Gastrocnemius medialis (tissue), 4 donors: ENCODE measurements around the gene KAZN. TPM values are rescaled to one million over a fixed set of nuclear protein-coding genes. Genes with fewer than 3 reads are reported as not detected.

Source experiments
- ATAC-seq, 2 donors: fragments of 150-250 bp; one replicate each; pipeline ENCODE4 v1.9.1; 2016
- DNase-seq, 2 donors: peaks; one replicate each; pipeline ENCODE4 v3.0.0-alpha.2; 2019
- H3K27ac ChIP-seq, 4 donors: fragments of 200-600 bp; sonication (generic); 1 replicate in 1 of 4; 2 replicates in 3 of 4; pipeline ENCODE4 v1.5.1; 2016 to 2018; ENCODE audit warnings: mild to moderate bottlenecking in 2 of 4, moderate library complexity in 1 of 4
- H3K27me3 ChIP-seq, 3 donors: fragments of 200-600 bp; sonication (generic) in 2 of 3; 1 replicate in 1 of 3; 2 replicates in 2 of 3; pipeline versions ENCODE4 v1.5.1 to v1.6.0; 2016 to 2019; ENCODE audit warnings: mild to moderate bottlenecking in 1 of 3, moderate library complexity in 1 of 3
- H3K36me3 ChIP-seq, 2 donors: fragments of 200-600 bp; sonication (generic) in 1 of 2; one replicate each; pipeline ENCODE4 v1.5.1; 2017 to 2018
- H3K4me1 ChIP-seq, 2 donors: fragments of 200-600 bp; sonication (generic) in 1 of 2; one replicate each; pipeline ENCODE4 v1.5.1; 2016 to 2017; ENCODE audit warnings: mild to moderate bottlenecking in 2 of 2
- H3K4me3 ChIP-seq, 4 donors: fragments of 200-600 bp; sonication (generic) in 3 of 4; 1 replicate in 1 of 4; 2 replicates in 3 of 4; pipeline ENCODE4 v1.5.1; 2016 to 2019; ENCODE audit warnings: mild to moderate bottlenecking in 2 of 4
- H3K9me3 ChIP-seq, 3 donors: fragments of 200-600 bp; sonication (generic) in 2 of 3; 1 replicate in 1 of 3; 2 replicates in 2 of 3; pipeline ENCODE4 v1.5.1; 2016 to 2019
- CTCF ChIP-seq, 5 experiments: fragments of 450-650 bp in 3 of 5; fragments of 200-600 bp in 2 of 5; sonication (generic) in 2 of 5; IDR thresholded peaks in 4 of 5; conservative IDR thresholded peaks in 1 of 5; 1 replicate in 4 of 5; 2 replicates in 1 of 5; pipeline ENCODE4 v1.5.1; 2016 to 2019; ENCODE audit warnings: antibody characterized with exemption in 5 of 5, mild to moderate bottlenecking in 3 of 5, moderate library complexity in 3 of 5
- POLR2A ChIP-seq, 2 donors: fragments of 450-650 bp; IDR thresholded peaks; one replicate each; pipeline ENCODE4 v1.6.1; 2017; ENCODE audit warnings: antibody characterized with exemption in 2 of 2, mild to moderate bottlenecking in 2 of 2, moderate library complexity in 2 of 2
- in situ Hi-C, 4 donors: fragments of 200-750 bp; cut with MboI; loops; one replicate each; pipeline versions ENCODE4 v1.15.0 to v1.8.0; 2017; ENCODE audit warnings: low sequenced_read_pairs in 4 of 4
- intact Hi-C: fragments of 100-400 bp; cut with DNase I; formaldehyde crosslinking; loops from one replicate; pipeline ENCODE4 v1.15.1; 2023; ENCODE audit warnings: low total_unique reads
- total RNA-seq, 4 donors: library from RNA; depleted of rRNA; stranded (reverse); fragments of >200 nt; gene quantifications; one replicate each; pipeline versions ENCODE4 v1.1.0 to v1.2.3, GENCODE V29; 2016

Gene KAZN
- total RNA-seq, 4 donors from 2014 or later: 0.05 to 2.2 (median 1.00) TPM

- ATAC-seq: no peak
- no peak for TF ChIP-seq CTCF (IDR thresholded peaks at IDR 0.05 in 4 of 5, conservative IDR thresholded peaks at IDR 0.05 in 1 of 5)
- in situ Hi-C loops: loop anchor here in 1 of 4 donors (25.0 kb wide), 1 partner anchor 289 kb away; the partner anchor contains the start of gene CTRC
- Histone ChIP-seq H3K9me3 (no peaks in the 10 kb centered on the region), H3K36me3 (no peaks in the 10 kb centered on the region), H3K4me1 (peaks cover 0 to 10% of the 10 kb centered on the region in 2 donors), H3K27me3 (peaks cover 2 to 19% (median 16%) of the 10 kb centered on the region in 3 donors), H3K27ac (no peak overlapping the region), H3K4me3 (no peak overlapping the region)
- no peak for DNase-seq
- intact Hi-C loops: no loop called here
Observed at GRCh38 chr1:15148475-15148874, 550.0 kb downstream of the KAZN start.

GRCh38 chr1:15148941-15149340, 550.5 kb downstream of the KAZN start:
- Histone ChIP-seq H3K4me1 (peaks cover 0 to 10% of the 10 kb centered on the region in 2 donors), H3K9me3 (no peaks in the 10 kb centered on the region), H3K36me3 (no peaks in the 10 kb centered on the region), H3K27me3 (peaks cover 4 to 22% (median 17%) of the 10 kb centered on the region in 3 donors), H3K4me3 (no peak overlapping the region), H3K27ac (no peak overlapping the region)
- no peak for DNase-seq
- TF ChIP-seq POLR2A (IDR thresholded peaks at IDR 0.05) (no peak), CTCF (IDR thresholded peaks at IDR 0.05 in 4 of 5, conservative IDR thresholded peaks at IDR 0.05 in 1 of 5) (no peak)
- intact Hi-C loops: no loop called here
- in situ Hi-C loops: loop anchor here in 1 of 4 donors (25.0 kb wide), 1 partner anchor 288 kb away; the partner anchor contains the start of gene CTRC
- ATAC-seq: no peak

GRCh38 chr1:15150376-15150775, 551.9 kb downstream of the KAZN start:
- in situ Hi-C loops (loop anchor here in 2 of 4 donors (5.0 to 10.0 kb wide), 2 partner anchors 122 to 124 kb away; no protein-coding TSS in a partner anchor), intact Hi-C loops (loop anchor here (10.0 kb wide), 1 partner anchor 154 kb away; no protein-coding TSS in a partner anchor)
- ATAC-seq: no peak
- no peak for DNase-seq
- Histone ChIP-seq H3K9me3 (no peaks in the 10 kb centered on the region), H3K27ac (no peak overlapping the region), H3K27me3 (peaks cover 7 to 29% (median 22%) of the 10 kb centered on the region in 3 donors), H3K4me3 (no peak overlapping the region), H3K4me1 (peaks cover 0 to 14% of the 10 kb centered on the region in 2 donors), H3K36me3 (no peaks in the 10 kb centered on the region)
- TF ChIP-seq POLR2A (IDR thresholded peaks at IDR 0.05) (no peak), CTCF (IDR thresholded peaks at IDR 0.05 in 4 of 5, conservative IDR thresholded peaks at IDR 0.05 in 1 of 5) (no peak)

GRCh38 chr1:15151377-15151806, 552.9 kb downstream of the KAZN start:
- H3K27ac ChIP-seq: no peak overlapping the region
- DNase-seq: no peak
- peaks cover 0 to 14% of the 10 kb centered on the region in 2 donors for H3K4me1 ChIP-seq
- no peaks in the 10 kb centered on the region for H3K36me3 ChIP-seq
- no peaks in the 10 kb centered on the region for H3K9me3 ChIP-seq
- in situ Hi-C loops (loop anchor here in 2 of 4 donors (5.0 to 10.0 kb wide), 2 partner anchors 121 to 123 kb away; no protein-coding TSS in a partner anchor), intact Hi-C loops (loop anchor here (10.0 kb wide), 1 partner anchor 153 kb away; no protein-coding TSS in a partner anchor)
- no peak overlapping the region for H3K4me3 ChIP-seq
- TF ChIP-seq CTCF (IDR thresholded peaks at IDR 0.05 in 4 of 5, conservative IDR thresholded peaks at IDR 0.05 in 1 of 5) (no peak), POLR2A (IDR thresholded peaks at IDR 0.05) (no peak)
- ATAC-seq: no peak
- H3K27me3 ChIP-seq: peaks cover 7 to 29% (median 22%) of the 10 kb centered on the region in 3 donors
